ENCODE data around the gene RASSF4. TPM values are rescaled to one million over a fixed set of nuclear protein-coding genes. Genes with fewer than 3 reads are reported as not detected.

The RASSF4 gene
- total RNA-seq, 1 experiment from 2014 or later: 1.8 TPM

- DNase-seq (ENCODE audit: low read depth, low spot score): peak; percentile 9
- in situ Hi-C loops (cut with HindIII; ENCODE audit: low pct_unique_long_range_greater_than_20kb, low sequenced_read_pairs): no loop called here
Measured at GRCh38 chr10:44966816-44967509, 7.4 kb downstream of the RASSF4 start.

DNA sequence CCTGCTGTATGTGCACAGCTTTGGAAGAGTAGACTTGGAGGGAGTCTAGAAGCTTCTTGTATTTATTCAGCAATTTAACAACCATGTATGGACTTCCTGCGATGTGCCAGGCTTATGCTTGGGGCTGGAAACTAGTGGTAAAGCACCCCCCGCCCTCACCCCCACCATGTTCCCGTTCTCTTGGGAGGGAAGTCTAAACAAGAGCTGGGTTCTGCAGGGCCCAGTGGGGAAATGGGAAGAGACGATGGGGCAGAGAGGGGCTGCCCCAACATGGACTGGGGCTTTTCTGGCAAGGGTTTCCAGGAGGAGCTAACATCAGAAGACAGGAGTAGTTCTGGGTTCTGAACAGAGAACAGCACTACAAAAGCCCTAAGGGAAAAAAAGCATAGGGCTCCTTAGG lies 8.0 kb downstream of the RASSF4 start:
- in situ Hi-C loops (cut with HindIII; ENCODE audit: low pct_unique_long_range_greater_than_20kb, low sequenced_read_pairs): no loop called here
- DNase-seq (ENCODE audit: low read depth, low spot score): no peak

DNA sequence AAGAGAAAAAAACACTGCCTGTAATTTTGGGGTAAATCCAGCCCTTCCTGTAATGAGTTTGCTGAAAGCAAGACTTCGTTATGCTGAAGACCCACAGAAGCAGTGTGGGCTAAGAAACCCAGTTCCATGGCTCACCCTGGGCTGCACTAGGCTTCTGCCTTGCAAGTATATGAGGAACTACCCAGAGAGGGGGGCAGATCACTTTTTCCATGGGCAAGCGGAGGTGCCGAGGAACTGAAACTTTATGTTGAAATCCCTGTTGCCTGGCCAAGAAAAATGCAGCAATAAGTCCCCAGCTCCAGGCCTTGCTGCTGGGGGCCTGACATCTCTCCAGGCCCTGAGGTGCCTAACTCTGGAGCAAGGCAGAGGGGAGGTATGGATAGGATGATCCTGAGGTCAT lies 8.5 kb downstream of the RASSF4 start:
- in situ Hi-C loops (cut with HindIII; ENCODE audit: low pct_unique_long_range_greater_than_20kb, low sequenced_read_pairs): no loop called here
- DNase-seq (ENCODE audit: low read depth, low spot score): no peak

- no peak for DNase-seq (ENCODE audit: low read depth, low spot score)
- in situ Hi-C loops (cut with HindIII; ENCODE audit: low pct_unique_long_range_greater_than_20kb, low sequenced_read_pairs): no loop called here
Measured at GRCh38 chr10:44968500-44969400, 9.1 kb downstream of the RASSF4 start.

GRCh38 chr10:44969854-44970253 lies 10.3 kb downstream of the RASSF4 start:
- DNase-seq (ENCODE audit: low read depth, low spot score): no peak
- in situ Hi-C loops (cut with HindIII; ENCODE audit: low pct_unique_long_range_greater_than_20kb, low sequenced_read_pairs): no loop called here

DNA sequence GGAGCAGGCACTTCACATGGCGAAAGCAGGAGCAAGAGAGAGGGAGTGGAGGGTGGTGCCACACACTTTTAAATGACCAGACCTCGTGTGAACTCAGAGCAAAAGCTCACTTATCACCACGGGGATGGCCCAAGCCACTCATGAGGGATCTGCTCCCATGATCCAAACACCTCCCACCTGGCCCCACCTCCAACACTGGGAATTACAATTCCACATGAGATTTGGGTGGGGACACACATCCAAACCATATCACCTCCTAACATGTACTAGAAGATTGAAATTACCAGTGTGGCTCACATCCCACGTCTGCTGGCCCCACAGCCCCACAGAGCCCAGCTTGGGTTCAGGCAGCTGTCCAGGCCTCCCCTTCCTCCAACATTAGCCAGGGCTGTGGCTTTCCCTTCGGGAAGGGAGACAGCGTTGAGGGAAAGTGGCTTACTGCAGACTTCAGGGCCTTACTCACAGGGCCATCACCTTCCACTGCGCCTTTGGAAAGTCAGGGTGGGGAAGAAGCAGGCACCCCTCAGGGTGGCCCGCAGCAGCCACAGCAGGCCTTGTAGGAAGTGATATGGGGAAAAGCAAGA lies 11.3 kb downstream of the RASSF4 start:
- DNase-seq (ENCODE audit: low read depth, low spot score): no peak
- in situ Hi-C loops (cut with HindIII; ENCODE audit: low pct_unique_long_range_greater_than_20kb, low sequenced_read_pairs): no loop called here

DNA sequence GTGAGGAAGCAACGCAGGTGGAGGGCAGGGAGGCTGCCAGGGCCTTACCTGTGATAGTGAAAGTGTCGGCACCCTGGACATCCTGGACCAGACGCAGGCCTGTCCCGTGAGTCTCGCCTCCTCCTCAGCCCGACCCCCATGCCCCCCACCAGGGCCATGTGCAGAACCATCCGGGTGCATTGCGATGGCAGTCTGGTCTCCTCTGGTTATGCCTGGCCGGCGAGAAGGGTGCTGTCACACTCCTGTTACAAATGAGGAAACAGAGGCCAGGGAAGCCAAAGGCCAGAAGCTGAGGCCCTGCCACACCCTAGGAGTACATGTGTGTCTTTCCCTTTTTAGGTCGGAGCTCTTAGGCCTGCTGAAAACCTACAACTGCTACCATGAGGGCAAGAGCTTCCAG lies 11.8 kb downstream of the RASSF4 start:
- no peak for DNase-seq (ENCODE audit: low read depth, low spot score)
- in situ Hi-C loops (cut with HindIII; ENCODE audit: low pct_unique_long_range_greater_than_20kb, low sequenced_read_pairs): no loop called here

- no peak for DNase-seq (ENCODE audit: low read depth, low spot score)
- in situ Hi-C loops (cut with HindIII; ENCODE audit: low pct_unique_long_range_greater_than_20kb, low sequenced_read_pairs): no loop called here
Measured at GRCh38 chr10:44971935-44972757, 12.5 kb downstream of the RASSF4 start.

GRCh38 chr10:44972874-44973306 lies 13.3 kb downstream of the RASSF4 start:
- in situ Hi-C loops (cut with HindIII; ENCODE audit: low pct_unique_long_range_greater_than_20kb, low sequenced_read_pairs): no loop called here

DNA sequence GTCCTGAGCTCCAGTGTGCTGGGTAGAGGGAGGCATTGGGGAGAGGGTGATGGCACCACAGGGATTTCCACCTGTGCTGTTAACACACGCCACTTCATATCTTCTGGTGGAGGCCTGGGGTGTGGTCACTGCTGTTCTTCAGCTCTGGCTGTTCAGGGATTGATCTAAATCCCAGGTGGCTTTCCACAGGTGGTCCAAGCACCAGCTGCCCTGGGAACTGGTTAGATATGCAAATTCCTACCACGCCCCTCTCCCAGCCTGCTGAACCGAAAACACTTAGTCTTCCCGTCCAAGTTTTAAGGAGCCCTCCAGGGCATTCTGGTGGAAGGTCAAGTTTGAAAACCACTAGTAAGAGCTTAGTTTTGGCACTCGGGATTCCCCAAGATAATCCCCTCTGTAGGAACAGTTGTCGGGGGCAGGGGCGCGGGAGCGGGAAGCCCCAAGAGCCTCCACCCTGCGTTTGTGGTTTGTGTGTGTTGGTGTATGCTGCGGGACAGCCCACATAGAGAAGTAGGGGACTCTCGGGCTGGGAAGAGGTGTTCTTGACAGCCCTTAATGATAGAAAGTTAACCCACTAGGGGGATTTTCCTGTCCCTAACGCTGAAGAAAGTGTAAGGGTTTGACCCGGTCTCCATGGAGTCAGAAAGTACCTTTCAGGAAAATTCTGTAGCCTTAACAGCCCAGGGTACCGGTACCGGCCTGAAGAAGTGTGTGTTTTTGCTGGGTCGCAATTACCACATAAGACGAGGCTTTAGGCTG lies 13.9 kb downstream of the RASSF4 start:
- in situ Hi-C loops (cut with HindIII; ENCODE audit: low pct_unique_long_range_greater_than_20kb, low sequenced_read_pairs): no loop called here
- no peak for DNase-seq (ENCODE audit: low read depth, low spot score)

More at GRCh38 chr10:44972874-44973306, 13.3 kb downstream of the RASSF4 start:
- DNase-seq (ENCODE audit: low read depth, low spot score): no peak

GRCh38 chr10:44974082-44974627 lies 14.6 kb downstream of the RASSF4 start:
- no peak for DNase-seq (ENCODE audit: low read depth, low spot score)

GRCh38 chr10:44974628-44975430 lies 15.2 kb downstream of the RASSF4 start:
- DNase-seq (ENCODE audit: low read depth, low spot score): peak; percentile 46
- in situ Hi-C loops (cut with HindIII; ENCODE audit: low pct_unique_long_range_greater_than_20kb, low sequenced_read_pairs): no loop called here

More at GRCh38 chr10:44974082-44974627, 14.6 kb downstream of the RASSF4 start:
- in situ Hi-C loops (cut with HindIII; ENCODE audit: low pct_unique_long_range_greater_than_20kb, low sequenced_read_pairs): no loop called here

GRCh38 chr10:44975431-44976331 lies 16.1 kb downstream of the RASSF4 start:
- no peak for DNase-seq (ENCODE audit: low read depth, low spot score)
- in situ Hi-C loops (cut with HindIII; ENCODE audit: low pct_unique_long_range_greater_than_20kb, low sequenced_read_pairs): no loop called here

DNA sequence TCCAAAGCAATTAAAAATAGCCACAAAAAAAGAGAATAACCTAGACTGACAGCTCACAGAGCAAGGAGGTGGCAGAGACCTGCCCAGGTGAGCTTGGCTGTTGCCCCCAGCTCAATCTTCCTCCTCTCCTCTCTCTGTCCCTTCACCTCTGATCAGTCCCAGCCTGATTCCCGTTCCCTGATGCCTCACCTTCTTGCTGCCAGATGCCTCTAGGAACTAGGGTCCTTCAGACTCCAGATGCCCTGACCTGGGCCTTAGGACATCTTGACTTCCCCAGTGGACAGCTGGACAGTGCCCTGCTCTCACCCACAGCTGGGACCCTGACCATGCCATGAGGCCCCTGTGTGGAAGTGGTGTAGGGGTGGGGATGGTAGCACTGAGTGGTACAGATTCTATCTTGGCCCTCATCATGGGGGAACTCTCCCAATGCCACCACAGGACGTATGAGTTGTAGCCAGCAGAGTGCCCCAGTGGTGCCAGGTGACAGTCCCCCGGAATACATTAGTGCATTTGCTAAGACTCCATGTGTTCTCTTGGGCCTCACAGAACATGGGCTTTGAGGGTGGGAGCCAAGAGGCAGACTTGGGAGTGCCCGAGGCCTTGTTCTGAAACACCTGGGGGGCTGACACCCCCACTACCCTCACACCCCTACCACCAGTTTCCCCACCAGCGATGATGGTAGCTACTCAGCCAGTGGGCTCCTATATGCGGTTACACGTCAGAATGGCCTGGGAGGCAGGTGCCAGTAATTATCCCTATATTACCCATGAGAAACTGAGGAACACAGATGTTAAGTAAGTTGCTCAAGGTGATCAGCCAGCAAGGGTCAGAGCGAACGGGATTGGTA lies 17.0 kb downstream of the RASSF4 start:
- no peak for DNase-seq (ENCODE audit: low read depth, low spot score)
- in situ Hi-C loops (cut with HindIII; ENCODE audit: low pct_unique_long_range_greater_than_20kb, low sequenced_read_pairs): no loop called here
